GM21723 (cell line): ENCODE results near the gene ASPRV1.

Experiments used
- ATAC-seq: cut with Tn5 transposase; IDR thresholded peaks from one replicate; pipeline ENCODE4 v1.9.1; 2021; ENCODE audit warnings: mild to moderate bottlenecking, moderate library complexity; ENCODE audit not compliant: unreplicated experiment

The ASPRV1 gene

GRCh38 chr2:69914164-69914949 is 47.1 kb downstream of the ASPRV1 start:
- ATAC-seq: peak; percentile 88

- no peak for ATAC-seq
These were observed 49.4 kb downstream of the ASPRV1 start for GRCh38 chr2:69911985-69912563.
